H9 (cell line): ENCODE data around the gene ZC3H7B. TPM values are rescaled to one million over a fixed set of nuclear protein-coding genes. Genes with fewer than 3 reads are reported as not detected.
"Not testable (repeated sequence)": the region's sequence is repeated elsewhere in the genome, so short reads cannot be mapped to it uniquely, and the experiment has no call there.

Experiments
- DNase-seq: peaks from one replicate; pipeline ENCODE4 v3.0.0-alpha.2; 2017
- H2AFZ ChIP-seq: one replicate; pipeline ENCODE4 v1.6.1; 2013; ENCODE audit warnings: mild to moderate bottlenecking, low read length, control low read depth, moderate library complexity
- H2AK5ac ChIP-seq: 2 replicates; pipeline ENCODE4 v1.6.1; 2013; ENCODE audit warnings: low read length, control low read depth, mixed read lengths; ENCODE audit not compliant: insufficient read length
- H2BK120ac ChIP-seq: one replicate; pipeline ENCODE4 v1.6.1; 2013; ENCODE audit warnings: low read depth, mild to moderate bottlenecking, low read length, control low read depth, inconsistent platforms; ENCODE audit not compliant: poor library complexity, severe bottlenecking
- H2BK12ac ChIP-seq: 2 replicates; pipeline ENCODE4 v1.6.1; 2013; ENCODE audit warnings: low read length, control low read depth, mixed read lengths, low read depth; ENCODE audit not compliant: insufficient read length
- H2BK15ac ChIP-seq: 2 replicates; pipeline ENCODE4 v1.6.1; 2013; ENCODE audit warnings: low read depth, low read length, control low read depth
- H2BK20ac ChIP-seq: one replicate; pipeline ENCODE4 v1.6.1; 2013; ENCODE audit warnings: low read depth, mild to moderate bottlenecking, low read length, control low read depth, inconsistent platforms; ENCODE audit not compliant: poor library complexity, severe bottlenecking
- H2BK5ac ChIP-seq: 2 replicates; pipeline ENCODE4 v1.6.1; 2013; ENCODE audit warnings: low read length, control low read depth, mixed read lengths; ENCODE audit not compliant: insufficient read length
- H3K14ac ChIP-seq: 2 replicates; pipeline ENCODE4 v1.6.1; 2013; ENCODE audit warnings: low read length, control low read depth; ENCODE audit not compliant: insufficient read depth
- H3K18ac ChIP-seq: 2 replicates; pipeline ENCODE4 v1.6.1; 2013; ENCODE audit warnings: low read depth, mild to moderate bottlenecking, mixed read lengths, low read length, control low read depth; ENCODE audit not compliant: insufficient read length
- H3K23ac ChIP-seq: 2 replicates; pipeline ENCODE4 v1.6.1; 2013; ENCODE audit warnings: low read length, control low read depth, mixed read lengths, low read depth; ENCODE audit not compliant: insufficient read length
- H3K23me2 ChIP-seq: 2 replicates; pipeline ENCODE4 v1.6.1; 2013; ENCODE audit warnings: low read depth, mild to moderate bottlenecking, mixed read lengths, low read length, control low read depth; ENCODE audit not compliant: insufficient read length, poor library complexity, severe bottlenecking
- H3K27ac ChIP-seq: 2 replicates; pipeline ENCODE4 v1.5.1; 2013; ENCODE audit warnings: low read length, control low read depth, mixed read lengths, low read depth; ENCODE audit not compliant: insufficient read length
- H3K27me3 ChIP-seq: 2 replicates; pipeline ENCODE4 v1.6.1; 2013; ENCODE audit warnings: low read length, control low read depth, inconsistent platforms; ENCODE audit not compliant: insufficient read depth
- H3K4ac ChIP-seq: 2 replicates; pipeline ENCODE4 v1.6.1; 2013; ENCODE audit warnings: low read depth, mild to moderate bottlenecking, control low read depth, inconsistent platforms, low read length, moderate library complexity
- H3K4me1 ChIP-seq: 2 replicates; pipeline ENCODE4 v1.6.1; 2013; ENCODE audit warnings: low read length, control low read depth, inconsistent platforms; ENCODE audit not compliant: insufficient read depth
- H3K4me2 ChIP-seq: 2 replicates; pipeline ENCODE4 v1.6.1; 2013; ENCODE audit warnings: low read length, control low read depth, mixed read lengths; ENCODE audit not compliant: insufficient read length, insufficient read depth
- H3K56ac ChIP-seq: 2 replicates; pipeline ENCODE4 v1.6.1; 2013; ENCODE audit warnings: low read depth, mild to moderate bottlenecking, mixed read lengths, low read length, control low read depth; ENCODE audit not compliant: insufficient read length
- H3K79me1 ChIP-seq: 2 replicates; pipeline ENCODE4 v1.6.1; 2013; ENCODE audit warnings: low read depth, mild to moderate bottlenecking, moderate library complexity, low read length, control low read depth, inconsistent platforms; ENCODE audit not compliant: insufficient read depth, poor library complexity, severe bottlenecking
- H3K79me2 ChIP-seq: 2 replicates; pipeline ENCODE4 v1.6.1; 2013; ENCODE audit warnings: low read length, control low read depth, inconsistent platforms; ENCODE audit not compliant: insufficient read depth
- H3K9ac ChIP-seq: 2 replicates; pipeline ENCODE4 v1.6.1; 2013; ENCODE audit warnings: low read length, control low read depth, mixed read lengths; ENCODE audit not compliant: insufficient read length; ENCODE audit errors: extremely low read depth
- H3K9me3 ChIP-seq: one replicate; pipeline ENCODE4 v1.6.1; 2013; ENCODE audit warnings: low read depth, low read length, inconsistent platforms; ENCODE audit not compliant: control insufficient read depth
- H3T11ph ChIP-seq: one replicate; pipeline ENCODE4 v1.6.1; 2013; ENCODE audit warnings: mild to moderate bottlenecking, low read length, control low read depth, inconsistent platforms
- H4K20me1 ChIP-seq: one replicate; pipeline ENCODE4 v1.6.1; 2013; ENCODE audit not compliant: control insufficient read depth, insufficient read length, insufficient read depth
- H4K5ac ChIP-seq: 2 replicates; pipeline ENCODE4 v1.6.1; 2013; ENCODE audit warnings: low read depth, mild to moderate bottlenecking, mixed read lengths, low read length, control low read depth; ENCODE audit not compliant: insufficient read length
- H4K8ac ChIP-seq: replicated peaks from 2 replicates; pipeline ENCODE4 v1.6.1; 2013; ENCODE audit warnings: low read length, control low read depth, mixed read lengths, low read depth; ENCODE audit not compliant: insufficient read length
- H4K91ac ChIP-seq: 2 replicates; pipeline ENCODE4 v1.6.1; 2013; ENCODE audit warnings: low read depth, mild to moderate bottlenecking, moderate library complexity, mixed read lengths, low read length, control low read depth; ENCODE audit not compliant: insufficient read length
- H3K27ac Mint-ChIP-seq, 3 experiments: 2 replicates in 2 of 3; 3 replicates in 1 of 3; pipeline ENCODE4 v1.8.0; 2020 to 2021; ENCODE audit warnings: mixed read lengths in 3 of 3, mild to moderate bottlenecking in 1 of 3, moderate library complexity in 1 of 3
- H3K27me3 Mint-ChIP-seq: 2 replicates; pipeline ENCODE4 v1.8.0; 2021; ENCODE audit warnings: low read depth, mild to moderate bottlenecking, moderate library complexity, mixed read lengths
- H3K36me3 Mint-ChIP-seq, 3 experiments: 2 replicates in 2 of 3; 3 replicates in 1 of 3; pipeline ENCODE4 v1.8.0; 2020 to 2021; ENCODE audit warnings: low read depth in 3 of 3, mixed read lengths in 3 of 3; ENCODE audit not compliant: insufficient read depth in 1 of 3
- H3K4me1 Mint-ChIP-seq, 2 experiments: 2 replicates each; pipeline ENCODE4 v1.8.0; 2020; ENCODE audit warnings: mixed read lengths in 2 of 2
- H3K4me3 Mint-ChIP-seq, 2 experiments: 2 replicates in 1 of 2; 3 replicates in 1 of 2; pipeline ENCODE4 v1.8.0; 2020 to 2021; ENCODE audit warnings: mild to moderate bottlenecking in 2 of 2, mixed read lengths in 2 of 2, moderate library complexity in 1 of 2
- H3K9me3 Mint-ChIP-seq, 2 experiments: 2 replicates in 1 of 2; 3 replicates in 1 of 2; pipeline ENCODE4 v1.8.0; 2020; ENCODE audit warnings: mild to moderate bottlenecking in 2 of 2, mixed read lengths in 2 of 2, moderate library complexity in 1 of 2
- WGBS: extraction: QIAGEN DNeasy Blood & Tissue Kit; methylation state at CpG from one replicate; pipeline ENCODE4 v1.1.7; 2013; ENCODE audit warnings: missing lambda C conversion rate, low lambda C conversion rate, mixed read lengths; ENCODE audit not compliant: insufficient read length; ENCODE audit errors: extremely low coverage; 5-methylcytosine and 5-hydroxymethylcytosine counted together
- total RNA-seq: library from RNA; stranded (reverse); gene quantifications from 2 replicates; pipeline ENCODE4 v1.2.1, GENCODE V29; 2021
- TF ChIP-seq, protein P1 (sequence below): fragments of 200-600 bp; sonication (generic); conservative IDR thresholded peaks from 3 replicates; pipeline ENCODE4 v1.8.0; 2021; ENCODE audit warnings: antibody characterized with exemption, mild to moderate bottlenecking

Gene ZC3H7B
- total RNA-seq, 1 experiment from 2014 or later: 69.3 TPM

- H2AFZ ChIP-seq: no peak overlapping the region
- H3K4me1 Mint-ChIP-seq: peaks cover 6 to 11% of the 10 kb centered on the region in 2 experiments; a peak in 3 of 4 replicates
- DNase-seq: no peak
Observed at GRCh38 chr22:41401781-41402648, 100.7 kb downstream of the ZC3H7B start.

DNA sequence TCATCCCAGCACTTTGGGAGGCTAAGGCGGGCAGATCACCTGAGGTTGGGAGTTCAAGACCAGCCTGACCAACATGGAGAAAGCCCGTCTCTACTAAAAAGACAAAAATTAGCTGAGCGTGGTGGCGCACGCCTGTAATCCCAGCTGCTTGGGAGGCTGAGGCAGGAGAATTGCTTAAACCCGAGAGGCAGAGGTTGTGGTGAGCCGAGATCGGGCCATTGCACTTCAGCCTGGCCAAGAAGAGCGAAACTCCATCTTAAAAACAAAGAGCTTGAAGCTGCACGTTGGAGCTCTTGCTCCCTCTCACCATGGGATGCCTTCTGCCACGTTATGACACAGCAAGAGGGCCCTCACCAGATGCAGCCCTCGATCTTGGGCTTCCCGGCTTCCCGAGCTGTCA is 101.5 kb downstream of the ZC3H7B start:
- H3K36me3 Mint-ChIP-seq, H3K9me3 ChIP-seq, H4K8ac ChIP-seq, H3K9me3 Mint-ChIP-seq, H3K79me2 ChIP-seq, H3T11ph ChIP-seq, H3K56ac ChIP-seq, H2AFZ ChIP-seq, H3K4ac ChIP-seq, H3K27ac ChIP-seq, H2BK20ac ChIP-seq, H4K91ac ChIP-seq, H2BK5ac ChIP-seq, H4K20me1 ChIP-seq, H4K5ac ChIP-seq, H3K27ac Mint-ChIP-seq, H3K4me2 ChIP-seq, H2BK15ac ChIP-seq, DNase-seq, H3K18ac ChIP-seq, H2BK12ac ChIP-seq, H3K4me1 ChIP-seq, H2AK5ac ChIP-seq, H3K9ac ChIP-seq, H3K23me2 ChIP-seq, H3K23ac ChIP-seq, H3K79me1 ChIP-seq, H3K27me3 Mint-ChIP-seq, H3K27me3 ChIP-seq, H3K14ac ChIP-seq, H2BK120ac ChIP-seq: not testable (repeated sequence)
- 0 out of 5 replicates have a peak overlapping the region, but pooled peaks of 1 of the 2 experiments have one; percentile 20 for H3K4me3 Mint-ChIP-seq
- WGBS: no CpG with 5 or more reads among the region's 14 CpGs
- H3K4me1 Mint-ChIP-seq: peaks cover 6 to 11% of the 10 kb centered on the region in 2 experiments; a peak in 3 of 4 replicates

More at GRCh38 chr22:41401781-41402648, 100.7 kb downstream of the ZC3H7B start:
- TF ChIP-seq, protein P1, sequence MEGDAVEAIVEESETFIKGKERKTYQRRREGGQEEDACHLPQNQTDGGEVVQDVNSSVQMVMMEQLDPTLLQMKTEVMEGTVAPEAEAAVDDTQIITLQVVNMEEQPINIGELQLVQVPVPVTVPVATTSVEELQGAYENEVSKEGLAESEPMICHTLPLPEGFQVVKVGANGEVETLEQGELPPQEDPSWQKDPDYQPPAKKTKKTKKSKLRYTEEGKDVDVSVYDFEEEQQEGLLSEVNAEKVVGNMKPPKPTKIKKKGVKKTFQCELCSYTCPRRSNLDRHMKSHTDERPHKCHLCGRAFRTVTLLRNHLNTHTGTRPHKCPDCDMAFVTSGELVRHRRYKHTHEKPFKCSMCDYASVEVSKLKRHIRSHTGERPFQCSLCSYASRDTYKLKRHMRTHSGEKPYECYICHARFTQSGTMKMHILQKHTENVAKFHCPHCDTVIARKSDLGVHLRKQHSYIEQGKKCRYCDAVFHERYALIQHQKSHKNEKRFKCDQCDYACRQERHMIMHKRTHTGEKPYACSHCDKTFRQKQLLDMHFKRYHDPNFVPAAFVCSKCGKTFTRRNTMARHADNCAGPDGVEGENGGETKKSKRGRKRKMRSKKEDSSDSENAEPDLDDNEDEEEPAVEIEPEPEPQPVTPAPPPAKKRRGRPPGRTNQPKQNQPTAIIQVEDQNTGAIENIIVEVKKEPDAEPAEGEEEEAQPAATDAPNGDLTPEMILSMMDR: no peak
- no peak overlapping the region for H4K8ac ChIP-seq
- no peaks in the 10 kb centered on the region for H3K23me2 ChIP-seq
- Mint-ChIP-seq H3K27ac (peak overlapping the region in 1 of 3 experiments; percentile 52; a peak in 1 of 7 replicates), H3K9me3 (no peaks in the 10 kb centered on the region), H3K27me3 (peaks cover 1% of the 10 kb centered on the region; the same call in 1 of the 2 replicates), H3K4me3 (no peak overlapping the region), H3K36me3 (peaks cover 0 to 9% (median 9%) of the 10 kb centered on the region in 3 experiments; a peak in 4 of 7 replicates)
- no peak overlapping the region for H2AK5ac ChIP-seq
- WGBS: no CpG with 5 or more reads among the region's 16 CpGs
- H4K91ac ChIP-seq: no peak overlapping the region
- no peak overlapping the region for H3K14ac ChIP-seq
- no peak overlapping the region for H2BK120ac ChIP-seq
- no peak overlapping the region for H3K18ac ChIP-seq
- H2BK12ac ChIP-seq: no peak overlapping the region
- no peak overlapping the region for H2BK20ac ChIP-seq
- no peak overlapping the region for H2BK5ac ChIP-seq
- no peaks in the 10 kb centered on the region for H3K79me2 ChIP-seq
- no peak overlapping the region for H3K56ac ChIP-seq
- H3K23ac ChIP-seq: no peak overlapping the region
- no peaks in the 10 kb centered on the region for H3K27me3 ChIP-seq
- no peaks in the 10 kb centered on the region for H3K79me1 ChIP-seq
- no peak overlapping the region for H3K4ac ChIP-seq
- no peak overlapping the region for H4K5ac ChIP-seq
- no peaks in the 10 kb centered on the region for H3K9me3 ChIP-seq
- no peaks in the 10 kb centered on the region for H3K4me1 ChIP-seq
- no peaks in the 10 kb centered on the region for H4K20me1 ChIP-seq
- H3K9ac ChIP-seq: no peak overlapping the region
- H3K4me2 ChIP-seq: no peak overlapping the region
- H3T11ph ChIP-seq: no peak overlapping the region
- no peak overlapping the region for H2BK15ac ChIP-seq
- no peak overlapping the region for H3K27ac ChIP-seq
